B cell (primary cell): Measurements from ENCODE around the gene PICK1. TPM values are rescaled to one million over a fixed set of nuclear protein-coding genes. Genes with fewer than 3 reads are reported as not detected.

Experiments
- ATAC-seq: fragments of 200-7000 bp; cut with Tn5 transposase; one replicate; pipeline ENCODE4 v1.10.0; 2021; ENCODE audit warnings: low read depth, mild to moderate bottlenecking, moderate number of reproducible peaks, moderate library complexity
- CTCF ChIA-PET: fragments of 350-600 bp; sonication (Branson Sonifier 250); formaldehyde crosslinking; loops from one replicate; lab custom pipeline; 2021; ENCODE audit warnings: antibody characterized with exemption, inconsistent platforms; lab: Charles Lee
- POLR2A ChIA-PET: fragments of 350-600 bp; sonication (Branson Sonifier 250); formaldehyde crosslinking; loops from one replicate; lab custom pipeline; 2021; ENCODE audit warnings: antibody characterized with exemption; lab: Charles Lee
- DNase-seq: peaks from one replicate; pipeline ENCODE4 v3.0.0; 2013
- H2AFZ ChIP-seq: 2 replicates; pipeline ENCODE4 v1.6.1; 2012; ENCODE audit warnings: mild to moderate bottlenecking, low read depth, low read length; ENCODE audit not compliant: insufficient read depth, poor library complexity, severe bottlenecking
- H3K27ac ChIP-seq, 2 donors: 1 replicate in 1 of 2; 2 replicates in 1 of 2; pipeline ENCODE4 v1.5.1; 2012 to 2013; ENCODE audit warnings: low read length in 2 of 2, mild to moderate bottlenecking in 2 of 2, moderate library complexity in 1 of 2
- H3K27me3 ChIP-seq, 4 experiments: fragments of 200-600 bp in 1 of 4; sonication (generic) in 1 of 4; replicated peaks in 1 of 4; 1 replicate in 2 of 4; 2 replicates in 2 of 4; pipeline versions ENCODE4 v1.6.1 to v1.7.0; 2013 to 2016; ENCODE audit warnings: low read length in 3 of 4, mild to moderate bottlenecking in 2 of 4, mixed read lengths in 1 of 4, moderate library complexity in 1 of 4; ENCODE audit not compliant: insufficient read depth in 4 of 4, control insufficient read depth in 3 of 4; ENCODE audit errors: control extremely low read depth in 1 of 4
- H3K36me3 ChIP-seq, 2 experiments: replicated peaks in 1 of 2; 1 replicate in 1 of 2; 2 replicates in 1 of 2; pipeline versions ENCODE4 v1.6.1 to v1.7.1; 2013; ENCODE audit warnings: low read length in 1 of 2; ENCODE audit not compliant: insufficient read depth in 2 of 2, control insufficient read depth in 1 of 2; ENCODE audit errors: control extremely low read depth in 1 of 2, extremely low read depth in 1 of 2
- H3K4me1 ChIP-seq, 2 donors: fragments of 200-600 bp in 1 of 2; sonication (generic) in 1 of 2; 1 replicate in 1 of 2; 2 replicates in 1 of 2; pipeline versions ENCODE4 v1.5.1 to v1.6.1; 2013 to 2017; ENCODE audit warnings: low read length in 2 of 2; ENCODE audit not compliant: control insufficient read depth in 2 of 2, insufficient read depth in 2 of 2
- H3K4me2 ChIP-seq: replicated peaks from 2 replicates; pipeline ENCODE3; 2012; ENCODE audit warnings: mild to moderate bottlenecking, low read depth, low read length; ENCODE audit not compliant: poor library complexity, severe bottlenecking
- H3K4me3 ChIP-seq, 5 experiments: fragments of 200-600 bp in 1 of 5; sonication (generic) in 1 of 5; 1 replicate in 3 of 5; 2 replicates in 2 of 5; pipeline versions ENCODE4 v1.5.1 to v1.7.0; 2011 to 2016; ENCODE audit warnings: low read length in 4 of 5, mild to moderate bottlenecking in 4 of 5, low read depth in 2 of 5, control low read depth in 1 of 5, moderate library complexity in 1 of 5; ENCODE audit not compliant: insufficient read depth in 1 of 5; ENCODE audit errors: control extremely low read depth in 1 of 5, extremely low read depth in 1 of 5
- H3K79me2 ChIP-seq: fragments of 200-600 bp; sonication (generic); one replicate; pipeline ENCODE4 v1.6.0; 2016; ENCODE audit warnings: low read length; ENCODE audit not compliant: control insufficient read depth, insufficient read depth
- H3K9ac ChIP-seq: fragments of 200-600 bp; sonication (generic); 2 replicates; pipeline ENCODE4 v1.6.1; 2017; ENCODE audit warnings: mild to moderate bottlenecking, low read length, moderate library complexity
- H3K9me3 ChIP-seq, 3 donors: one replicate each; pipeline versions ENCODE4 v1.6.1 to v1.7.1; 2013; ENCODE audit warnings: low read length in 2 of 3; ENCODE audit not compliant: control insufficient read depth in 2 of 3, insufficient read depth in 1 of 3; ENCODE audit errors: control extremely low read depth in 1 of 3
- H4K20me1 ChIP-seq: 2 replicates; pipeline ENCODE4 v1.6.0; 2012; ENCODE audit warnings: mild to moderate bottlenecking, low read length; ENCODE audit not compliant: insufficient read depth, control insufficient read depth, poor library complexity, severe bottlenecking
- H3K27ac Mint-ChIP-seq: one replicate; pipeline ENCODE4 v1.8.0; 2021; ENCODE audit warnings: mixed read lengths
- H3K27me3 Mint-ChIP-seq: one replicate; pipeline ENCODE4 v1.8.0; 2021; ENCODE audit warnings: mixed read lengths
- H3K4me1 Mint-ChIP-seq: one replicate; pipeline ENCODE4 v1.8.0; 2021; ENCODE audit warnings: mixed read lengths
- H3K4me3 Mint-ChIP-seq: one replicate; pipeline ENCODE4 v1.8.0; 2021; ENCODE audit warnings: mixed read lengths
- H3K9me3 Mint-ChIP-seq: one replicate; pipeline ENCODE4 v1.8.0; 2022; ENCODE audit warnings: mixed read lengths; ENCODE audit not compliant: insufficient read depth
- EZH2 ChIP-seq: IDR thresholded peaks from 2 replicates; pipeline ENCODE4 v1.6.1; 2012; ENCODE audit warnings: borderline replicate concordance, low read depth, mild to moderate bottlenecking, moderate library complexity, low read length; ENCODE audit not compliant: insufficient read depth, poor library complexity, severe bottlenecking
- WGBS: methylation state at CpG from one replicate; pipeline ENCODE4 v1.1.5; 2013; ENCODE audit warnings: missing lambda C conversion rate; ENCODE audit not compliant: insufficient coverage; 5-methylcytosine and 5-hydroxymethylcytosine counted together
- intact Hi-C: fragments of 100-400 bp; cut with micrococcal nuclease; formaldehyde crosslinking; loops from one replicate; pipeline ENCODE4 v1.10.0; 2022
- polyA plus RNA-seq: library from polyadenylated mRNA; depleted of rRNA; stranded (reverse); fragments of >200 nt; gene quantifications from 2 replicates; pipeline ENCODE4 v1.2.3, GENCODE V29; 2012
- total RNA-seq, 2 donors: library from RNA; stranded (reverse); fragments of 120-200 nt in 1 of 2; gene quantifications; 1 replicate in 1 of 2; 2 replicates in 1 of 2; pipeline versions ENCODE4 v1.2.3 to v1.2.4, GENCODE V29; 2013 to 2022
- TF ChIP-seq, protein P1 (sequence below): fragments of 200-600 bp; IDR thresholded peaks from one replicate; pipeline ENCODE4 v1.8.0; 2022; ENCODE audit warnings: antibody characterized with exemption, mild to moderate bottlenecking

PICK1 gene
- total and polyA plus RNA-seq, 2 donors (not counting 1 experiment from before 2014, with no cell fraction given): 34.2 to 37.4 TPM

DNA sequence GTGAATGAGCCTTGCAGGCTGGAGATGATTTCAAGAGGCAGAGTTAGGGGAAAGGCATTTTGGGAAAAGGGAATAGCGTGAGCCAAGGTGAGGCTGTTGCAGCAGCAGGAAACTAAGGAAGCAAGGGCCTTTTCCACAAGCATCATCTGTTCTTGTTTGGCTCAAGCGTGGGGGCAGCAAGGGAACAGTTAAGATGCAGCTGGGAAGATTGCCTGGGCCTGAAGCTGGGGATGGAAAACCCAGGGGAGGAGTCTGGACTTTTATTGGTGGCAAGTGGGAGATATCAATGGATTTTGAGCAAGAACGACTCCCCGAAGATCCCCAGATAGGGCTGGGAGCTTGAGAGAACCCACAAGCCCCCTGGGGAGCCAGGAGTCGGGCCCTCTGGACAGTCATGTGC lies 27.3 kb upstream of the PICK1 start:
- Mint-ChIP-seq H3K27me3 (peaks cover 3% of the 10 kb centered on the region), H3K27ac (no peak overlapping the region), H3K9me3 (no peaks in the 10 kb centered on the region), H3K4me1 (no peaks in the 10 kb centered on the region), H3K4me3 (no peak overlapping the region)
- Histone ChIP-seq H2AFZ (no peak overlapping the region), H3K4me1 (no peaks in the 10 kb centered on the region), H3K36me3 (no peaks in the 10 kb centered on the region), H3K27ac (no peak overlapping the region), H3K4me3 (no peak overlapping the region), H3K4me2 (no peak overlapping the region), H3K9me3 (no peaks in the 10 kb centered on the region), H3K79me2 (no peaks in the 10 kb centered on the region), H3K27me3 (no peaks in the 10 kb centered on the region), H3K9ac (no peak overlapping the region), H4K20me1 (no peaks in the 10 kb centered on the region)
- 90% methylated on average over 5 of the region's 5 CpGs for WGBS
- ChIA-PET CTCF (no interaction called here), POLR2A (no interaction called here)
- intact Hi-C loops: no loop called here
- TF ChIP-seq EZH2: no peak
- TF ChIP-seq, protein P1, sequence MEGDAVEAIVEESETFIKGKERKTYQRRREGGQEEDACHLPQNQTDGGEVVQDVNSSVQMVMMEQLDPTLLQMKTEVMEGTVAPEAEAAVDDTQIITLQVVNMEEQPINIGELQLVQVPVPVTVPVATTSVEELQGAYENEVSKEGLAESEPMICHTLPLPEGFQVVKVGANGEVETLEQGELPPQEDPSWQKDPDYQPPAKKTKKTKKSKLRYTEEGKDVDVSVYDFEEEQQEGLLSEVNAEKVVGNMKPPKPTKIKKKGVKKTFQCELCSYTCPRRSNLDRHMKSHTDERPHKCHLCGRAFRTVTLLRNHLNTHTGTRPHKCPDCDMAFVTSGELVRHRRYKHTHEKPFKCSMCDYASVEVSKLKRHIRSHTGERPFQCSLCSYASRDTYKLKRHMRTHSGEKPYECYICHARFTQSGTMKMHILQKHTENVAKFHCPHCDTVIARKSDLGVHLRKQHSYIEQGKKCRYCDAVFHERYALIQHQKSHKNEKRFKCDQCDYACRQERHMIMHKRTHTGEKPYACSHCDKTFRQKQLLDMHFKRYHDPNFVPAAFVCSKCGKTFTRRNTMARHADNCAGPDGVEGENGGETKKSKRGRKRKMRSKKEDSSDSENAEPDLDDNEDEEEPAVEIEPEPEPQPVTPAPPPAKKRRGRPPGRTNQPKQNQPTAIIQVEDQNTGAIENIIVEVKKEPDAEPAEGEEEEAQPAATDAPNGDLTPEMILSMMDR: no peak
- DNase-seq: no peak
- no peak for ATAC-seq

DNA sequence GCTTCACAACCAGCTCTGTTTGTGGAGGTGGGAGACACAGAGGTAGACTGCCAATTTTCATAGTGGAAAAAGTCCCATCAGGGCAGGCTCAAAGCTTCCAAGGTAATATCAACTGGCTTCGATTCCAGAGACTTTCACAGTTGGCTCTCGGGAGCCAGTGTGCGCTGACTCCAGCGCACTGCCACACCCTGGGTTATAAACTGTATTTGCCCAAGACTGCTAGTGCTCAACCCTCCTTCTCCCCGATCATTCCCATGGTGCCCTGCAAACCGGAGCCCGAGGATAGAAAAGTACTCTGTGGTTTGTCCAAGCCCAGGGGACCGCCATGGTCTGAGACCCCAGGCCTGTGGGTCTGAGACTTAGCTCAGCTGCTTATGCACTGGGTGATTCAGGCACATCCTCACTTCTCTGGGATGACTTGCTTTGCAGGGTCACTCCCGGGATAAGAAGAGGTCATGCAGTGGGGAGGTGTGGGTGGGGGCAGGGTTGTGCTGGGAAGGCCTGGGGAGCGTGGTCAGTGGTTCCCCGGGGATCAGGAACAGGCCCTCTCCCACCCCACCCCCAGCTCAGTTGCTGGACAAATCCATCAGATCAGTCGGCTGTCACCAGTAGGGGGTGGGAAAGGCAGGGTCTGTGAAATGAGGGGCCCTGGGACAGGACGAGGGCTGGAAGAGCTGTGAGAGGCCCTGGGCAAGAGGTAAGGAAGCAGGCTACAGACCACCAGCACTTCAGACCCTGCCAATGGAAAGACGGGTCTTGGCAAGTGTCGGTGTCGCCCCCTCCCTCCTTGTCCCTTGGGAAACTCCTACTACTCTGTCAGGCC lies 26.7 kb upstream of the PICK1 start:
- ChIA-PET CTCF (interaction anchor here (2.2 kb wide), 1 partner anchor 22 kb away, joined by 5 read pairs; no protein-coding TSS in a partner anchor), POLR2A (no interaction called here)
- Histone ChIP-seq H4K20me1 (no peaks in the 10 kb centered on the region), H3K4me2 (no peak overlapping the region), H3K4me1 (no peaks in the 10 kb centered on the region), H3K27me3 (no peaks in the 10 kb centered on the region), H3K79me2 (no peaks in the 10 kb centered on the region), H3K4me3 (no peak overlapping the region), H2AFZ (no peak overlapping the region), H3K27ac (no peak overlapping the region), H3K9ac (no peak overlapping the region), H3K36me3 (no peaks in the 10 kb centered on the region), H3K9me3 (no peaks in the 10 kb centered on the region)
- intact Hi-C loops: no loop called here
- Mint-ChIP-seq H3K27ac (no peak overlapping the region), H3K4me3 (no peak overlapping the region), H3K9me3 (no peaks in the 10 kb centered on the region), H3K27me3 (no peaks in the 10 kb centered on the region), H3K4me1 (no peaks in the 10 kb centered on the region)
- ATAC-seq (no peak), DNase-seq (no peak)
- TF ChIP-seq, protein P1: no peak
- no peak for TF ChIP-seq EZH2
- 93% methylated on average over 11 of the region's 16 CpGs for WGBS
